Cardiac muscle cell (in vitro differentiated cells and primary cell): ENCODE results near the gene TNIK. TPM values are rescaled to one million over a fixed set of nuclear protein-coding genes. Genes with fewer than 3 reads are reported as not detected.

ENCODE experiments used
- DNase-seq, 2 donors: peaks; one replicate each; pipeline versions ENCODE4 v3.0.0 to v3.0.0-alpha.2; 2010 to 2017; ENCODE audit warnings: low read depth in 1 of 2, low spot score in 1 of 2
- H3K27ac ChIP-seq: fragments of 200-600 bp; sonication (generic); 2 replicates; pipeline ENCODE4 v1.5.1; 2016
- H3K27me3 ChIP-seq: fragments of 200-600 bp; sonication (generic); 2 replicates; pipeline ENCODE4 v1.6.0; 2016; ENCODE audit warnings: control low read depth
- H3K36me3 ChIP-seq: fragments of 200-600 bp; sonication (generic); 2 replicates; pipeline ENCODE4 v1.5.1; 2016; ENCODE audit warnings: control low read depth
- H3K4me1 ChIP-seq: fragments of 200-600 bp; sonication (generic); 2 replicates; pipeline ENCODE4 v1.8.1; 2017; ENCODE audit warnings: low read depth, mild to moderate bottlenecking, mixed run types
- H3K4me3 ChIP-seq: fragments of 200-600 bp; sonication (generic); 2 replicates; pipeline ENCODE4 v1.5.1; 2016; ENCODE audit warnings: mild to moderate bottlenecking
- H3K9me3 ChIP-seq: fragments of 200-600 bp; sonication (generic); 2 replicates; pipeline ENCODE4 v1.5.1; 2017; ENCODE audit warnings: low read depth, mild to moderate bottlenecking, control low read depth
- polyA plus RNA-seq: library from polyadenylated mRNA; unstranded; fragments of >200 nt; fragmentation: Nextera tagmentation; extraction: Ambion mirVana; gene quantifications from 2 replicates; pipeline ENCODE4 v1.2.1, GENCODE V29; 2016
- total RNA-seq: library from RNA; depleted of rRNA; stranded (reverse); fragments of >200 nt; gene quantifications from 2 replicates; pipeline ENCODE4 v1.2.3, GENCODE V29; 2016
- TF ChIP-seq, protein P1 (sequence below): IDR thresholded peaks from 2 replicates; pipeline ENCODE4 v1.5.1; 2012; ENCODE audit warnings: low read depth, mild to moderate bottlenecking, low read length

The TNIK gene
- total and polyA plus RNA-seq, 2 experiments from 2014 or later, result 32.8 to 55.1 TPM

DNA sequence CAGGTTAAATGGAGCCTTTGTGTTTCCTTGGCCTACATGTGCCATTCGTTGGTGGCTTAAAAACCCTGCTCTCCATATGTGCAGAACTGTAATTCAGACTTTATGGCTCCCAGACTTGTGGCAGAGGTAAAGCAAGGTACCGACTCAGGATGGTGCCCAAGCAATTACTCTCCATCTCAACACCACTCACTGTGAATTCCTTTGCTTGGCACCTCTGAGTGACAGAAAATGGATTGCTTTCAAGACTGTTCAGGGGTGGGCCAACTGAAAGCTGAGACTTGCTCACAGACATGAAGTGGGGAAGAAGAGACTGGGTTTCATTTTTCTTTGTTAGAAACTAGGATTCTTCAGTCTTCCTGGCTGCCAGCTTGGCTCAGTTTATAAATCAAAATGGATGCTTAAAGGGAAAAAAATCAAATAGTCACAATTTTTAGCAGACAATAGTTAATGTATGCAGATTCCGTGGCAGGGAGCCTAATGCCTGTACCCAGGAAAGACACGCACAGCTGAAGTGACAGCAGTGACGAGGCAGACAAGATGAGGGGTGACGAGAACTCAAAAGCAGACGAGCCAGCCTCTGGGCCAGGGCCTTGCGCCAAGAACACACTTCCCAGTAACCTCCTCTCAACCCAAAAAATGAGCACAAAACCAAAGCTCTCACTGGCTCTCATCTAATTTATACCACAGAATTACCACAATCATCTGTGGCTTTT lies 225.8 kb downstream of the TNIK start:
- H3K27ac ChIP-seq, result no peak overlapping the region
- TF ChIP-seq, protein P1, sequence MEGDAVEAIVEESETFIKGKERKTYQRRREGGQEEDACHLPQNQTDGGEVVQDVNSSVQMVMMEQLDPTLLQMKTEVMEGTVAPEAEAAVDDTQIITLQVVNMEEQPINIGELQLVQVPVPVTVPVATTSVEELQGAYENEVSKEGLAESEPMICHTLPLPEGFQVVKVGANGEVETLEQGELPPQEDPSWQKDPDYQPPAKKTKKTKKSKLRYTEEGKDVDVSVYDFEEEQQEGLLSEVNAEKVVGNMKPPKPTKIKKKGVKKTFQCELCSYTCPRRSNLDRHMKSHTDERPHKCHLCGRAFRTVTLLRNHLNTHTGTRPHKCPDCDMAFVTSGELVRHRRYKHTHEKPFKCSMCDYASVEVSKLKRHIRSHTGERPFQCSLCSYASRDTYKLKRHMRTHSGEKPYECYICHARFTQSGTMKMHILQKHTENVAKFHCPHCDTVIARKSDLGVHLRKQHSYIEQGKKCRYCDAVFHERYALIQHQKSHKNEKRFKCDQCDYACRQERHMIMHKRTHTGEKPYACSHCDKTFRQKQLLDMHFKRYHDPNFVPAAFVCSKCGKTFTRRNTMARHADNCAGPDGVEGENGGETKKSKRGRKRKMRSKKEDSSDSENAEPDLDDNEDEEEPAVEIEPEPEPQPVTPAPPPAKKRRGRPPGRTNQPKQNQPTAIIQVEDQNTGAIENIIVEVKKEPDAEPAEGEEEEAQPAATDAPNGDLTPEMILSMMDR, result no peak
- H3K4me3 ChIP-seq, result no peak overlapping the region
- no peak for DNase-seq
- H3K36me3 ChIP-seq, result no peaks in the 10 kb centered on the region
- H3K27me3 ChIP-seq, result no peaks in the 10 kb centered on the region
- no peaks in the 10 kb centered on the region for H3K9me3 ChIP-seq
- peaks cover 8% of the 10 kb centered on the region for H3K4me1 ChIP-seq

DNA sequence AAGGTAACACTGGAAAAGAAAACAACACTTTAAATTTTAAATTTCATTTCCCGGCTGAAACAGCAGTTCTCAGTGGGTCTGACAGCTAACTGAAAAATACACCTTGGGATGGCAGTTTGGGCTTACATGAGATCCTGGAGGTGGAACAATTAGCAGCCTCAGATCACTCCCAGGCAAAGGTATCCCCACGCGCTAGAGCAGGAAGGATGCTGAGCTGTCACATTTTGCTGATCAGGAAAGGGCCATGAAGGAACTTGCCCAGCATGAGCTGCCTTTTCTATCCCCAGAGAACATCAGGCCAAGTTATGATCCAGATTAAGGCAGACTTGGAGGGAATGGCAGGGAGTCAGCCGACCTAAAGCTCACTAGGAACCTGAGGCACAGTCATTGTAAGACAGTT lies 228.8 kb downstream of the TNIK start:
- H3K4me3 ChIP-seq, result no peak overlapping the region
- no peaks in the 10 kb centered on the region for H3K9me3 ChIP-seq
- no peaks in the 10 kb centered on the region for H3K36me3 ChIP-seq
- no peak overlapping the region for H3K27ac ChIP-seq
- H3K4me1 ChIP-seq, result peaks cover 4% of the 10 kb centered on the region
- no peak for DNase-seq
- TF ChIP-seq, protein P1, result no peak
- no peaks in the 10 kb centered on the region for H3K27me3 ChIP-seq

DNA sequence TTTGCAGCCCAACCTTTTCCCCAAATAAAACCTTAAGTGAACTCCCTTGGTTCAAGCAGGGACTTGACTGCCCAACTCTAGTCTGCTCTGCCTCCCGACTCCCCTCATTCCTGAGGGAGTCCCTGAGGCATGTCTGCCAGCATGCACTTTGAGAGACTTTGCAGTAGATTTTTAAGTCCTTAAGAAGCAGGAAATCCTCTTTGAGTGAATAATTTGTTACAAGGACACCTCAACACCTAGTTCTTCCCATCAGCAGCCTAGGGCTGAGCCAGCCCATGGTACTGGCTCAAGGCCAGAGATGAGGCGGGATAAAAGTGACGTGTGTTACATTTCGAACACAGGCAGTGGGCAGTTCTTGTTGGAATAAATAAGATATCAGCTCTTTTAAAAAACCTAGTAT lies 229.3 kb downstream of the TNIK start:
- Histone ChIP-seq H3K9me3 (no peaks in the 10 kb centered on the region), H3K4me1 (peaks cover 4% of the 10 kb centered on the region), H3K27me3 (no peaks in the 10 kb centered on the region), H3K27ac (no peak overlapping the region), H3K36me3 (no peaks in the 10 kb centered on the region), H3K4me3 (no peak overlapping the region)
- TF ChIP-seq, protein P1, result no peak
- DNase-seq, result peak; percentile 8 to 19

DNA sequence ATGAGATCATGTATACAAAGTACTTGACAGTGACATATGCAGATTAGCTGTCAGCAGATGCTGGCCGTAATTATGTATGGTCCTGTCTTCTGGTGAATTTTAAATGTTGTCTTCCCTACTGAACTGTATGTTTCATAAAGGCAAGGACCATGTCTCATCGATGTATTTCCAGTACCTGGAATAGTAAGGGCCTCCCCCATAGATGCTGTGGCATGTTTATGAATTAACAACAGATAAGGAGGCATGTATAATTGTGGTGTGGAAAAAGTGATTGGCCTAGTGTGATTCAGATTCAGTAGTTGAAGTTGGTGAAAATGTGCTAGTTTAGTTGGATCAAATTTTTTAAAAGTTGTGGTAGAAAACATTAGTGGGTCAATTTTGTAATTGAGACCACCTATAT lies 231.0 kb downstream of the TNIK start:
- Histone ChIP-seq H3K9me3 (no peaks in the 10 kb centered on the region), H3K36me3 (no peaks in the 10 kb centered on the region), H3K4me3 (no peak overlapping the region), H3K27ac (no peak overlapping the region), H3K4me1 (peaks cover 4% of the 10 kb centered on the region), H3K27me3 (no peaks in the 10 kb centered on the region)
- TF ChIP-seq, protein P1, result no peak
- DNase-seq, result no peak

DNA sequence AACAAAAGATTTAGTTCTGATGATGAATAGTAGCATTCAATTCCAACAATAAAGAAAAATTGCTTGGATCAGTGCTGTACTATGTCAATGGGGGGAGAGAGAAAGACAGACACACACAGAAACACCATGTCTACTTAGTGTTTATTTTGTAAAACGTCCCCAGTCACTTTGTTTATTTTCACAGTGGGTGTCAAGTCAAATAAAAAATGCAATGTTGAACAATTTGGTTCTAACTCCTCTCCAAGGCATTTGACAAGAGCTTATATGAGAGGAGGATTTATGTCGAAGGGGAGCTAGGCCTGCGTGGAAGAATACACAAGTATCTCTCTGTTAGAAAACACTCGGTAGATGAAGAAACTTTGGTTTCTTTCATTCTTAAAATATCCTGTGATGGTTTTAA lies 232.0 kb downstream of the TNIK start:
- no peak for DNase-seq
- no peaks in the 10 kb centered on the region for H3K36me3 ChIP-seq
- H3K4me1 ChIP-seq, result peaks cover 4% of the 10 kb centered on the region
- no peaks in the 10 kb centered on the region for H3K27me3 ChIP-seq
- H3K27ac ChIP-seq, result no peak overlapping the region
- TF ChIP-seq, protein P1, result no peak
- no peaks in the 10 kb centered on the region for H3K9me3 ChIP-seq
- H3K4me3 ChIP-seq, result no peak overlapping the region
